Activated CD8-positive, alpha-beta memory T cell treated with anti-CD3 and anti-CD28 coated beads for 1 hour (primary cell): ENCODE data around the gene FRMD4A.

Source experiments
- DNase-seq, 2 donors: peaks; one replicate each; pipeline ENCODE4 v3.0.0-alpha.2; 2020; ENCODE audit warnings: low read depth in 1 of 2; ENCODE audit errors: extremely low read depth in 1 of 2

The FRMD4A gene

GRCh38 chr10:13604357-13605040 lies 726.2 kb downstream of the FRMD4A start:
- DNase-seq, result no peak

DNA sequence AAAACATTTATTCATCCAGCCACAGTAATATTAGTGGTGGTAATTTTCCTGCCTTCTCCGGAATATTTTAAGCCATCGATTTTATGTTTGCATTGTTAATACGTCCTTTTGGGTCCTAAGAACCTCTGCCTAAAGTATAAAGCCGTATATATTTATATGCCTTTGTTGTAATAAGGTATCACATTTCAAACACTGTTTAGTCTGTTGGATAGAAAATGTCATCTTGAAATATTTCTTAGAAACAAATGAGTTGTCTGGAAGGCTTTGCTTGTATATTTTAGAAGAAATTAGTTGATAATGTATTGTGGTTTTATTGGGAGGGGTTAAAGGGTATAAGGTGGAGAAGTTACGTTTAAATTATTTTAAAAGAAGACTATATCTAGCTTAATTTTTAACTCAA lies 732.8 kb downstream of the FRMD4A start:
- DNase-seq, result no peak

DNA sequence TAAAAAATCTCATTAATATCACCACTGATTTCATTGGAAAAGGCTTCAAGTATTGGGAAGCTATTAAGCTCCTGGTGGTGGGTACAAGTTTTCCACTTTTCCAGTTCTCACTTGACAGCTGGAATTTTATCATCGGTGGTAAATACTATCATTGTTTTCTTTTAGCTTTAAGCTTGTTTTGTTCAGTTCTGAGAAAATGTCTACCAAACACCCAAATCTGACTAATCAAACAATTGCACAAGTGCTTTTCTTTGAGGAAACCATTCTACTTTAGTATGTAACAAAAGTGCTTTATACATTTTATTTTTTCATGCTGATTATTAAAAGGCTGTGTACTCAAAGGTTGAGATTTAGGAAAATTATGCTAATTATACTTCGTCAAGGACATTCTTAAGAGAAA lies 736.1 kb downstream of the FRMD4A start:
- no peak for DNase-seq
